VCaP (cell line): Measurements from ENCODE around the gene SLC15A3.

ENCODE experiments used
- H3K27ac ChIP-seq: fragments of 450-650 bp; 2 replicates; pipeline ENCODE4 v1.5.1; 2017
- CTCF ChIP-seq: fragments of 450-650 bp; conservative IDR thresholded peaks from 2 replicates; pipeline ENCODE4 v1.5.1; 2017; ENCODE audit warnings: mild to moderate bottlenecking, moderate library complexity

The SLC15A3 gene

GRCh38 chr11:60905047-60905446, 46.9 kb downstream of the SLC15A3 start:
- no peak for TF ChIP-seq CTCF
- peak overlapping the region; percentile 94 for H3K27ac ChIP-seq

GRCh38 chr11:60902625-60903024, 49.4 kb downstream of the SLC15A3 start:
- TF ChIP-seq CTCF, result no peak
- H3K27ac ChIP-seq, result no peak overlapping the region

GRCh38 chr11:60900673-60901404, 51.1 kb downstream of the SLC15A3 start:
- no peak for TF ChIP-seq CTCF
- no peak overlapping the region for H3K27ac ChIP-seq

GRCh38 chr11:60899977-60900376, 52.0 kb downstream of the SLC15A3 start:
- H3K27ac ChIP-seq, result no peak overlapping the region
- no peak for TF ChIP-seq CTCF

- no peak overlapping the region for H3K27ac ChIP-seq
- TF ChIP-seq CTCF, result peak; percentile 96
Observed at GRCh38 chr11:60899046-60899936, 52.7 kb downstream of the SLC15A3 start.

GRCh38 chr11:60897496-60897895, 54.5 kb downstream of the SLC15A3 start:
- TF ChIP-seq CTCF, result no peak
- no peak overlapping the region for H3K27ac ChIP-seq

GRCh38 chr11:60895687-60896086, 56.3 kb downstream of the SLC15A3 start:
- H3K27ac ChIP-seq, result no peak overlapping the region
- TF ChIP-seq CTCF, result no peak
